Fibroblast of mammary gland (primary cell): Measurements from ENCODE around the gene OXT.

Experiments
- DNase-seq: peaks from one replicate; pipeline ENCODE4 v3.0.0-alpha.2; 2010; ENCODE audit warnings: low read depth
- H3K4me3 ChIP-seq: 2 replicates; pipeline ENCODE4 v1.5.1; 2011; ENCODE audit warnings: low read depth, mild to moderate bottlenecking, low read length, moderate library complexity; ENCODE audit not compliant: control insufficient read depth
- CTCF ChIP-seq: conservative IDR thresholded peaks from 2 replicates; pipeline ENCODE4 v1.5.1; 2011; ENCODE audit warnings: low read depth, low read length, inconsistent platforms; ENCODE audit not compliant: control insufficient read depth, insufficient read depth

OXT gene

GRCh38 chr20:3101251-3101650 is 29.8 kb downstream of the OXT start:
- DNase-seq, result no peak
- TF ChIP-seq CTCF, result no peak
- no peak overlapping the region for H3K4me3 ChIP-seq

GRCh38 chr20:3101737-3102574 is 30.5 kb downstream of the OXT start:
- no peak for TF ChIP-seq CTCF
- no peak for DNase-seq
- no peak overlapping the region for H3K4me3 ChIP-seq

GRCh38 chr20:3102575-3103368 is 31.4 kb downstream of the OXT start:
- no peak for TF ChIP-seq CTCF
- DNase-seq, result no peak
- no peak overlapping the region for H3K4me3 ChIP-seq

GRCh38 chr20:3103369-3104032 is 32.1 kb downstream of the OXT start:
- DNase-seq, result no peak
- no peak for TF ChIP-seq CTCF
- no peak overlapping the region for H3K4me3 ChIP-seq

- no peak overlapping the region for H3K4me3 ChIP-seq
- no peak for TF ChIP-seq CTCF
- DNase-seq, result no peak
Observed at GRCh38 chr20:3105256-3106137, 34.1 kb downstream of the OXT start.

- DNase-seq, result no peak
- no peak for TF ChIP-seq CTCF
- no peak overlapping the region for H3K4me3 ChIP-seq
Observed at GRCh38 chr20:3106185-3106584, 34.8 kb downstream of the OXT start.
